Sigmoid colon (tissue), 7 donors: Measurements from ENCODE around the gene PHLDB1. TPM values are rescaled to one million over a fixed set of nuclear protein-coding genes. Genes with fewer than 3 reads are reported as not detected.
A peak's percentile ranks its signal among the peaks of the same experiment; 100 is the strongest.

Source experiments
- DNase-seq: peaks from one replicate; pipeline ENCODE4 v3.0.0-alpha.2; 2019
- H3K27ac ChIP-seq, 4 donors: fragments of 200-600 bp; sonication (generic); one replicate each; pipeline ENCODE4 v1.5.1; 2016 to 2019; ENCODE audit warnings: mild to moderate bottlenecking in 1 of 4
- H3K27me3 ChIP-seq, 3 donors: fragments of 200-600 bp; sonication (generic); one replicate each; pipeline ENCODE4 v1.5.1; 2019; ENCODE audit warnings: mild to moderate bottlenecking in 1 of 3
- H3K36me3 ChIP-seq, 4 donors: fragments of 200-600 bp; sonication (generic); one replicate each; pipeline ENCODE4 v1.5.1; 2016 to 2019
- H3K4me1 ChIP-seq, 4 donors: fragments of 200-600 bp; sonication (generic); one replicate each; pipeline ENCODE4 v1.5.1; 2017 to 2019
- H3K4me3 ChIP-seq, 4 donors: fragments of 200-600 bp; sonication (generic); one replicate each; pipeline ENCODE4 v1.5.1; 2017 to 2019; ENCODE audit warnings: mild to moderate bottlenecking in 2 of 4, moderate library complexity in 1 of 4
- H3K9me3 ChIP-seq, 4 donors: fragments of 200-600 bp in 3 of 4; sonication (generic) in 3 of 4; one replicate each; pipeline versions ENCODE4 v1.5.1 to v1.6.1; 2013 to 2019
- CTCF ChIP-seq, 4 experiments: fragments of 450-650 bp in 3 of 4; fragments of 200-600 bp in 1 of 4; IDR thresholded peaks; one replicate each; pipeline ENCODE4 v1.5.1; 2016 to 2019; ENCODE audit warnings: antibody characterized with exemption in 4 of 4, mild to moderate bottlenecking in 3 of 4, moderate library complexity in 2 of 4
- EP300 ChIP-seq, 4 donors: sonication (generic); formaldehyde crosslinking; IDR thresholded peaks; one replicate each; pipeline ENCODE4 v1.6.1; 2017; ENCODE audit warnings: antibody characterized with exemption in 4 of 4
- POLR2A ChIP-seq, 2 donors: fragments of 450-650 bp; IDR thresholded peaks; one replicate each; pipeline ENCODE4 v1.6.1; 2016; ENCODE audit warnings: antibody characterized with exemption in 2 of 2, mild to moderate bottlenecking in 2 of 2, moderate library complexity in 2 of 2
- POLR2AphosphoS5 ChIP-seq, 4 donors: sonication (generic); formaldehyde crosslinking; IDR thresholded peaks; one replicate each; pipeline ENCODE4 v1.6.1; 2017; ENCODE audit warnings: antibody characterized with exemption in 4 of 4
- WGBS, 2 donors: extraction: QIAGEN DNeasy Blood & Tissue Kit; methylation state at CpG; one replicate each; pipeline ENCODE4 v1.1.7; 2013; 5-methylcytosine and 5-hydroxymethylcytosine counted together
- intact Hi-C: fragments of 100-400 bp; cut with DNase I; formaldehyde crosslinking; loops from one replicate; pipeline ENCODE4 v1.15.1; 2023
- polyA plus RNA-seq, 3 donors: library from polyadenylated mRNA; stranded (reverse); fragments of 200-250 nt; gene quantifications; one replicate each; pipeline ENCODE4 v1.2.3, GENCODE V29; 2013
- total RNA-seq, 4 donors: library from RNA; depleted of rRNA; stranded (reverse); fragments of >200 nt; gene quantifications; one replicate each; pipeline ENCODE4 v1.1.0, GENCODE V29; 2016
- donor health status: healthy with polysubstance abuse.
- donor health status: Bipolar disorder and iron deficiency.
- donor health status: healthy.

Gene PHLDB1
- total and polyA plus RNA-seq, 7 donors = 33.6 to 126 (median 51.8) TPM

- no peaks in the 10 kb centered on the region for H3K27me3 ChIP-seq
- H3K36me3 ChIP-seq = peaks cover 6 to 62% (median 38%) of the 10 kb centered on the region in 4 donors
- H3K9me3 ChIP-seq = no peaks in the 10 kb centered on the region
- peaks cover 0 to 65% (median 45%) of the 10 kb centered on the region in 4 donors for H3K4me1 ChIP-seq
- H3K27ac ChIP-seq = no peak overlapping the region
- intact Hi-C loops = no loop called here
- no peak for DNase-seq
- TF ChIP-seq POLR2A (IDR thresholded peaks at IDR 0.05) (no peak), EP300 (IDR thresholded peaks at IDR 0.05) (no peak), CTCF (IDR thresholded peaks at IDR 0.05) (no peak), POLR2AphosphoS5 (IDR thresholded peaks at IDR 0.05) (no peak)
- no peak overlapping the region for H3K4me3 ChIP-seq
- 66 to 85% methylated on average over 2 of the region's 2 CpGs for WGBS, 2 donors
These were observed 18.6 kb downstream of the PHLDB1 start for GRCh38 chr11:118625976-118626375.

- no peak overlapping the region for H3K4me3 ChIP-seq
- H3K9me3 ChIP-seq = no peaks in the 10 kb centered on the region
- peak overlapping the region in 1 of 4 donors; percentile 33 for H3K27ac ChIP-seq
- H3K4me1 ChIP-seq = peaks cover 0 to 56% (median 35%) of the 10 kb centered on the region in 4 donors
- no peaks in the 10 kb centered on the region for H3K27me3 ChIP-seq
- WGBS, 2 donors = 94 to 95% methylated on average over 10 of the region's 10 CpGs
- intact Hi-C loops = no loop called here
- DNase-seq = no peak
- H3K36me3 ChIP-seq = peaks cover 6 to 78% (median 46%) of the 10 kb centered on the region in 4 donors
- TF ChIP-seq EP300 (IDR thresholded peaks at IDR 0.05) (no peak), POLR2A (IDR thresholded peaks at IDR 0.05) (no peak), POLR2AphosphoS5 (IDR thresholded peaks at IDR 0.05) (no peak), CTCF (IDR thresholded peaks at IDR 0.05) (no peak)
These were observed 20.2 kb downstream of the PHLDB1 start for GRCh38 chr11:118627566-118627965.

- TF ChIP-seq POLR2A (IDR thresholded peaks at IDR 0.05) (no peak), EP300 (IDR thresholded peaks at IDR 0.05) (no peak), POLR2AphosphoS5 (IDR thresholded peaks at IDR 0.05) (no peak), CTCF (IDR thresholded peaks at IDR 0.05) (no peak)
- peaks cover 0 to 56% (median 33%) of the 10 kb centered on the region in 4 donors for H3K4me1 ChIP-seq
- 95 to 96% methylated on average over 20 of the region's 20 CpGs for WGBS, 2 donors
- H3K4me3 ChIP-seq = no peak overlapping the region
- intact Hi-C loops = no loop called here
- no peaks in the 10 kb centered on the region for H3K27me3 ChIP-seq
- peaks cover 6 to 83% (median 46%) of the 10 kb centered on the region in 4 donors for H3K36me3 ChIP-seq
- no peak for DNase-seq
- H3K27ac ChIP-seq = peak overlapping the region in 1 of 4 donors; percentile 33
- H3K9me3 ChIP-seq = no peaks in the 10 kb centered on the region
These were observed 20.6 kb downstream of the PHLDB1 start for GRCh38 chr11:118628031-118628430.

- no peak for DNase-seq
- peak overlapping the region in 1 of 4 donors; percentile 33 for H3K27ac ChIP-seq
- H3K9me3 ChIP-seq = no peaks in the 10 kb centered on the region
- H3K36me3 ChIP-seq = peaks cover 6 to 84% (median 46%) of the 10 kb centered on the region in 4 donors
- WGBS, 2 donors = 91 to 94% methylated on average over 13 of the region's 13 CpGs
- H3K4me3 ChIP-seq = no peak overlapping the region
- H3K27me3 ChIP-seq = no peaks in the 10 kb centered on the region
- TF ChIP-seq CTCF (IDR thresholded peaks at IDR 0.05) (no peak), POLR2A (IDR thresholded peaks at IDR 0.05) (no peak), EP300 (IDR thresholded peaks at IDR 0.05) (no peak), POLR2AphosphoS5 (IDR thresholded peaks at IDR 0.05) (no peak)
- H3K4me1 ChIP-seq = peaks cover 0 to 56% (median 33%) of the 10 kb centered on the region in 4 donors
- intact Hi-C loops = no loop called here
These were observed 21.0 kb downstream of the PHLDB1 start for GRCh38 chr11:118628432-118628831.
